Kidney (tissue), 14 donors: ENCODE data around the gene CDK9. TPM values are rescaled to one million over a fixed set of nuclear protein-coding genes. Genes with fewer than 3 reads are reported as not detected.

Experiments
- DNase-seq, 5 donors: peaks; one replicate each; pipeline ENCODE4 v3.0.0-alpha.2; 2013 to 2020
- FAIRE-seq: peaks from 2 replicates; lab custom pipeline; 2012; peaks lifted over from hg19 to GRCh38; lab: Jason Lieb, UNC
- H3K27ac ChIP-seq, 2 donors: one replicate each; pipeline ENCODE4 v1.7.0; 2013; ENCODE audit warnings: low read depth in 2 of 2, low read length in 2 of 2, inconsistent platforms in 1 of 2
- H3K27me3 ChIP-seq: one replicate; pipeline ENCODE4 v1.7.1; 2013; ENCODE audit warnings: low read length, inconsistent platforms; ENCODE audit not compliant: control insufficient read depth, insufficient read depth
- H3K36me3 ChIP-seq, 3 donors: one replicate each; pipeline versions ENCODE4 v1.7.0 to v1.7.1; 2013; ENCODE audit warnings: low read length in 3 of 3, control low read depth in 1 of 3, inconsistent platforms in 1 of 3; ENCODE audit not compliant: insufficient read depth in 3 of 3, control insufficient read depth in 2 of 3
- H3K4me1 ChIP-seq, 3 donors: one replicate each; pipeline versions ENCODE4 v1.7.0 to v1.7.1; 2013; ENCODE audit warnings: low read length in 3 of 3, inconsistent platforms in 1 of 3, low read depth in 1 of 3; ENCODE audit not compliant: control insufficient read depth in 2 of 3, insufficient read depth in 2 of 3
- H3K4me3 ChIP-seq, 3 donors: one replicate each; pipeline versions ENCODE4 v1.7.0 to v1.8.1; 2013; ENCODE audit warnings: low read length in 3 of 3, control low read depth in 1 of 3, inconsistent platforms in 1 of 3
- H3K9ac ChIP-seq, 3 donors: one replicate each; pipeline versions ENCODE4 v1.7.0 to v1.7.1; 2013; ENCODE audit warnings: low read length in 3 of 3, control low read depth in 1 of 3, inconsistent platforms in 1 of 3
- H3K9me3 ChIP-seq, 3 donors: one replicate each; pipeline versions ENCODE4 v1.7.0 to v1.7.1; 2013; ENCODE audit warnings: low read length in 3 of 3, control low read depth in 1 of 3, inconsistent platforms in 1 of 3; ENCODE audit not compliant: control insufficient read depth in 2 of 3, insufficient read depth in 1 of 3
- CTCF ChIP-seq: IDR thresholded peaks from 3 replicates; pipeline ENCODE4 v1.5.1; 2012; ENCODE audit warnings: mild to moderate bottlenecking, moderate library complexity, borderline replicate concordance; ENCODE audit not compliant: insufficient read depth; ENCODE audit errors: extremely low read depth
- intact Hi-C: fragments of 100-400 bp; cut with DNase I; formaldehyde crosslinking; loops from one replicate; pipeline ENCODE4 v1.11.1; 2022
- polyA plus RNA-seq: library from polyadenylated mRNA; stranded (reverse); fragments of 350-450 nt; fragmentation: Illumina TruSeq; extraction: RNeasy Lipid Tissue Mini Kit (QIAGEN cat#74804); gene quantifications from one replicate; pipeline ENCODE4 v1.2.3, GENCODE V29; 2014; ENCODE audit warnings: low read depth, low replicate concordance; ENCODE audit not compliant: insufficient read depth
- total RNA-seq: library from RNA; stranded (reverse); fragmentation: NEBNext Ultra II Directional; extraction: Animal tissue kit (Norgen Biotek cat#: 25700); gene quantifications from one replicate; pipeline ENCODE4 v1.2.1, GENCODE V29; 2021
- donor health status: control.
- donor health status: control.
- donor health status: control.
- donor health status: control.
- donor health status: control.
- donor health status: DM: yes; HTN: yes; CAD: no.
- donor health status: Normal renal cell carcinoma (clear cell type).

The CDK9 gene
- total and polyA plus RNA-seq, 2 donors from 2014 or later: 45.2 to 93.5 TPM

- Histone ChIP-seq H3K27ac (peak overlapping the region; percentile 90 to 95), H3K9me3 (no peaks in the 10 kb centered on the region), H3K9ac (peak overlapping the region in 2 of 3 donors; percentile 52 to 60), H3K27me3 (no peaks in the 10 kb centered on the region), H3K4me1 (peaks cover 0 to 17% (median 13%) of the 10 kb centered on the region in 3 donors), H3K36me3 (peaks cover 0 to 2% (median 0%) of the 10 kb centered on the region in 3 donors), H3K4me3 (peak overlapping the region; percentile 41 to 68 (median 54))
- no peak for TF ChIP-seq CTCF
- DNase-seq (peak in 1 of 5 donors; percentile 57), FAIRE-seq (no peak)
- intact Hi-C loops: no loop called here
These were observed 16.2 kb downstream of the CDK9 start for GRCh38 chr9:127801955-127802575.

DNA sequence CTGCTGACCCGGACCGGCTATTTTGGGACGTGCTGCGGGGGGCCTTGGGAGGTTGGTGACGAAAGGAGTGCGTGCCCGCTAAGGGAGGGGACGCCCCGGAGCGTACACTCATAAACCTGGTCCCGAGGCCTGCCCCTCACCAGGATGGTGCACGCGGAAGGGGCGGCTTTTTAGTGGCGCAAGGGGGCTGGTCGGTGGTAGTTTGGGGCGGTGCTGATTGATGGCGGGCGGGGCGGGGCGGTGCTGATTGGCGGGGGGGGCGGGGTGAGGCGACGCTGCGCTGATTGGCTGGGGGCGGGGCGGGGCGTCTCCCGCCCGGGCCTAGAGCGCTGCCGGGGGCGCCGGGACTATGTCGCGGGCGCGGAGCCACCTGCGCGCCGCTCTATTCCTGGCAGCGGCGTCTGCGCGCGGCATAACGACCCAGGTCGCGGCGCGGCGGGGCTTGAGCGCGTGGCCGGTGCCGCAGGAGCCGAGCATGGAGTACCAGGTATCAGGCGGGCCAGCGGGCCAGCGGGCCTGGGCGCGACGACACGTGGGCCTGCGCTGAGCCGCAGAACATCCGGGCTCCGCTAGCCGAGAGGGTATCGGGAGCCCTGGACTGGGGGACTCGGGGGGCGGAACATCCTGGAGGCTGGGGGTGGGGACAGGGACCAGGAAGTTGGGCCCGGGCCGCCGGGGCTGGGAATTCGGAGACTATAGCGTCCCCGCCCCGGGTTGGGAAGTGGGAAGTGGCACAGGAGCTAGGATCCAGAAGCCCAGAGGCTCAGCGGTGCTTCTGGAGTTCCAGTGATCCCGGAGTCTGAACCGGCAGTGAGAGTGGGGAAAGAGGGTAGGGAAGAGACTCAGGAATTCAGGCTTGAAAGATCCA is 17.0 kb downstream of the CDK9 start, which contains the start of gene FPGS:
FPGS (plus strand) TSS at position 307 of the 868 bp plus-strand sequence; CDS start at position 350, 43 bp downstream.
- H3K4me1 ChIP-seq: peaks cover 0 to 17% (median 13%) of the 10 kb centered on the region in 3 donors
- no peaks in the 10 kb centered on the region for H3K27me3 ChIP-seq
- FAIRE-seq (no peak), DNase-seq (peak; percentile 86 to 97 (median 92))
- H3K36me3 ChIP-seq: peaks cover 0 to 8% (median 4%) of the 10 kb centered on the region in 3 donors
- H3K9me3 ChIP-seq: no peaks in the 10 kb centered on the region
- peak within 1 kb of the TSS; percentile 64 to 92 (median 84) for H3K4me3 ChIP-seq
- peak within 1 kb of the TSS; percentile 94 to 95 for H3K27ac ChIP-seq
- intact Hi-C loops: no loop called here
- TF ChIP-seq CTCF: no peak
- H3K9ac ChIP-seq: peak within 1 kb of the TSS; percentile 31 to 98 (median 81)

DNA sequence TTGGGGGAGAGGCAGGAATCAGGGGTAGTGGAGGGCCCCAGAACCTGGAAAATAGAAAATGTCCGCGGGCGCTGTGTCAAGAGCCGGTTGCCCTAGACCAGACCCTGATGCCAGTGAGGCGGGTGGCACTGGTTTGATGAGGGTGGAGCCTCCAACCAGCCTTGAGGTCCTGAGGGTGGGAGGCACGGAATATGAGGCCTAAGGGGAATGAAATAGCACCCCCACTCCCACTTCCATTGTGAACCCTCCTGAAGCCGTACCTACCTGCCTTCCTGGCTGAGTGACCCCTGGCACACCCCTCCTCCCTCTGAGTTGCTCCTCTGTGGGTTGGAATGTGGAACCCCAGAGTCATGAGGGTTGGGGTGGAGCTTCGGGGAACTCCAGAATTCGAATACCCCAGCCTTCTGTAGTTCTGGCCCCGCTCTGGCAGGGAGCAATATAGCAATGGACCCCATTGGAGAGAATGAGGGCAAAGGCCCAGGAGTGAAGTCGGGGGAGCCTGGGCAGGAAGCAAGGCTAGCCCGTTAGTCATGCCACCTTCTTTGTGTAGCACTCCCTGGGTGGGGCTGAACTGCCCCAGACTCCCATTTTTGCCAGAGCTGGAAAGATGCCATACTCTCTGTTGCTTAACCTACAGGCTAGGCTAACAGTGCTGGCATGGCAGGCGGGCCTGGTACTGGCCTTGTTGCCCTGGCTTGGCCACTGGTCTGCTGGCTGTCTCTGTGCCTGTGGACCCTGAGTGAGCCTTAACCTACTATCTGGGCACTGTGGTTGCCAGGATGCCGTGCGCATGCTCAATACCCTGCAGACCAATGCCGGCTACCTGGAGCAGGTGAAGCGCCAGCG is 17.9 kb downstream of the CDK9 start:
- TF ChIP-seq CTCF: no peak
- peak in 3 of 5 donors; percentile 40 to 83 (median 70) for DNase-seq
- intact Hi-C loops: no loop called here
- Histone ChIP-seq H3K36me3 (peaks cover 0 to 15% (median 4%) of the 10 kb centered on the region in 3 donors), H3K27me3 (no peaks in the 10 kb centered on the region), H3K9me3 (no peaks in the 10 kb centered on the region), H3K4me3 (peak overlapping the region; percentile 64 to 92 (median 84)), H3K9ac (peak overlapping the region; percentile 31 to 98 (median 81)), H3K4me1 (peaks cover 0 to 17% (median 13%) of the 10 kb centered on the region in 3 donors), H3K27ac (peak overlapping the region; percentile 94 to 95)
- FAIRE-seq: no peak
